WTC11 (cell line): Measurements from ENCODE around the gene MRC1. TPM values are rescaled to one million over a fixed set of nuclear protein-coding genes. Genes with fewer than 3 reads are reported as not detected.
A peak's percentile ranks its signal among the peaks of the same experiment; 100 is the strongest.

Experiments
- ATAC-seq: fragments of 200-7000 bp; cut with Tn5 transposase; 2 replicates; pipeline ENCODE4 v1.10.0; 2021; ENCODE audit warnings: mild to moderate bottlenecking, moderate library complexity
- CTCF ChIA-PET: fragments of 300-600 bp; sonication (Branson Sonifier 250); formaldehyde crosslinking; loops from one replicate; lab custom pipeline; 2021; ENCODE audit warnings: antibody characterized with exemption; lab: Charles Lee
- POLR2A ChIA-PET: fragments of 350-600 bp; sonication (Branson Sonifier 250); formaldehyde crosslinking; loops from one replicate; lab custom pipeline; 2021; ENCODE audit warnings: antibody characterized with exemption; lab: Charles Lee
- DNase-seq: peaks from one replicate; pipeline ENCODE4 v3.0.0; 2021; ENCODE audit warnings: low spot score
- H3K27ac Mint-ChIP-seq: 2 replicates; pipeline ENCODE4 v1.8.0; 2021; ENCODE audit warnings: mixed read lengths
- H3K27me3 Mint-ChIP-seq: 2 replicates; pipeline ENCODE4 v1.8.0; 2021; ENCODE audit warnings: low read depth, mild to moderate bottlenecking, moderate library complexity, mixed read lengths
- H3K36me3 Mint-ChIP-seq: 2 replicates; pipeline ENCODE4 v1.8.0; 2021; ENCODE audit warnings: mixed read lengths
- H3K4me1 Mint-ChIP-seq: 2 replicates; pipeline ENCODE4 v1.8.0; 2022; ENCODE audit warnings: mixed read lengths
- H3K4me3 Mint-ChIP-seq: 2 replicates; pipeline ENCODE4 v1.8.0; 2021; ENCODE audit warnings: mild to moderate bottlenecking, moderate library complexity, mixed read lengths
- H3K9me3 Mint-ChIP-seq: 2 replicates; pipeline ENCODE4 v1.8.0; 2021; ENCODE audit warnings: mixed read lengths
- ELF4 ChIP-seq: sonication (generic); formaldehyde crosslinking; IDR thresholded peaks from 2 replicates; pipeline ENCODE4 v1.8.1; 2022; ENCODE audit warnings: low read depth, mild to moderate bottlenecking, moderate library complexity, missing genetic modification reagents
- EMX1 ChIP-seq: fragments of 250-450 bp; sonication (Bioruptor Pico); IDR thresholded peaks from 2 replicates; pipeline ENCODE4 v1.8.0; 2021; ENCODE audit warnings: mild to moderate bottlenecking
- ESRRA ChIP-seq: sonication (generic); formaldehyde crosslinking; IDR thresholded peaks from 2 replicates; pipeline ENCODE4 v1.8.1; 2022; ENCODE audit warnings: mild to moderate bottlenecking, missing genetic modification reagents, borderline replicate concordance
- ETV6 ChIP-seq: sonication (generic); formaldehyde crosslinking; IDR thresholded peaks from 2 replicates; pipeline ENCODE4 v1.8.1; 2022; ENCODE audit warnings: mild to moderate bottlenecking, missing genetic modification reagents
- NFATC4 ChIP-seq: fragments of 250-450 bp; sonication (Bioruptor Pico); IDR thresholded peaks from 2 replicates; pipeline ENCODE4 v1.9.0; 2021; ENCODE audit warnings: mild to moderate bottlenecking
- NR2C2 ChIP-seq: sonication (generic); formaldehyde crosslinking; IDR thresholded peaks from 2 replicates; pipeline ENCODE4 v1.8.0; 2022; ENCODE audit warnings: mild to moderate bottlenecking, missing genetic modification reagents
- NR3C1 ChIP-seq: sonication (generic); formaldehyde crosslinking; conservative IDR thresholded peaks from 2 replicates; pipeline ENCODE4 v1.8.1; 2023; ENCODE audit warnings: low read depth, mild to moderate bottlenecking, missing genetic modification reagents
- OVOL2 ChIP-seq: fragments of 250-450 bp; sonication (Bioruptor Pico); IDR thresholded peaks from 2 replicates; pipeline ENCODE4 v1.9.0; 2021; ENCODE audit warnings: mild to moderate bottlenecking, borderline replicate concordance
- TCF7 ChIP-seq: sonication (generic); formaldehyde crosslinking; IDR thresholded peaks from 2 replicates; pipeline ENCODE4 v1.8.0; 2022; ENCODE audit warnings: mild to moderate bottlenecking, low read depth, missing genetic modification reagents, moderate library complexity
- ZNF121 ChIP-seq: sonication (generic); formaldehyde crosslinking; IDR thresholded peaks from 2 replicates; pipeline ENCODE4 v1.8.0; 2023; ENCODE audit warnings: missing genetic modification reagents
- ZNF219 ChIP-seq: sonication (generic); formaldehyde crosslinking; IDR thresholded peaks from 2 replicates; pipeline ENCODE4 v1.8.0; 2023; ENCODE audit warnings: missing genetic modification reagents, mild to moderate bottlenecking, borderline replicate concordance
- ZNF263 ChIP-seq: sonication (generic); formaldehyde crosslinking; IDR thresholded peaks from 2 replicates; pipeline ENCODE4 v1.8.1; 2022; ENCODE audit warnings: low read depth, mild to moderate bottlenecking, moderate library complexity, missing genetic modification reagents
- ZNF416 ChIP-seq: fragments of 250-450 bp; sonication (Bioruptor Pico); IDR thresholded peaks from 2 replicates; pipeline ENCODE4 v1.9.0; 2021; ENCODE audit warnings: mild to moderate bottlenecking, inconsistent platforms
- total RNA-seq: library from RNA; stranded (reverse); gene quantifications from 3 replicates; pipeline ENCODE4 v1.2.3, GENCODE V29; 2021
- TF ChIP-seq, protein P1 (sequence below): sonication (generic); formaldehyde crosslinking; IDR thresholded peaks from 2 replicates; pipeline ENCODE4 v1.8.0; 2022; ENCODE audit warnings: mild to moderate bottlenecking, missing genetic modification reagents
- TF ChIP-seq, protein P2 (sequence below): sonication (generic); formaldehyde crosslinking; IDR thresholded peaks from 2 replicates; pipeline ENCODE4 v1.8.1; 2023; ENCODE audit warnings: mild to moderate bottlenecking, missing genetic modification reagents, borderline replicate concordance
- TF ChIP-seq, protein P3 (sequence below): fragments of 250-450 bp; sonication (Bioruptor Pico); IDR thresholded peaks from 2 replicates; pipeline ENCODE4 v2.1.2; 2022; ENCODE audit warnings: mild to moderate bottlenecking, moderate library complexity
- TF ChIP-seq, protein P4 (sequence below): sonication (generic); formaldehyde crosslinking; IDR thresholded peaks from 2 replicates; pipeline ENCODE4 v1.8.0; 2022; ENCODE audit warnings: missing genetic modification reagents
- TF ChIP-seq, protein P5 (sequence below): sonication (generic); formaldehyde crosslinking; IDR thresholded peaks from 2 replicates; pipeline ENCODE4 v1.8.0; 2023; ENCODE audit warnings: mild to moderate bottlenecking, missing genetic modification reagents

MRC1 gene
- total RNA-seq, 1 experiment from 2014 or later: 0.33 TPM

DNA sequence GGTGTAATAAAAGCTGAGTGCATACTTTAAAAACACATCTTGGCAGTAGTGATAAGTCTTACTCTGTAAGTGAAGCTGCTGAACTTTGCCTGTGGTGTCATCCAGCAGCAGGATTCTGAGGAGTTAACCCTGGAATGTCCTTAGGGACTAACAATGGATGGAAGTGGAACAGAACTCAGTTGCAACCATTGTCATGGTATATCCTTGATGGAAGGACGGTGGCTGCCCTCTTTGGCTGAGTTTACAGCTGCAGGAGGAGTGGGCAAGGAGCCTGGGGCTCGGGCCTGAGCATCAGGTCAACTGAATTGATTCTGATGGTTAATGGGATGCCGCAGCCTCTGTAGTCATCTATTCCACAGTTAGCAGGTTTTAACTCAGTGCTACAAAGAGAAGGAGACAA is 56.2 kb downstream of the MRC1 start:
- no peak overlapping the region for H3K27ac Mint-ChIP-seq
- H3K9me3 Mint-ChIP-seq: no peaks in the 10 kb centered on the region
- peak; percentile 75 for ATAC-seq
- no peak for DNase-seq
- POLR2A ChIA-PET: no interaction called here
- H3K4me1 Mint-ChIP-seq: no peaks in the 10 kb centered on the region
- no peaks in the 10 kb centered on the region for H3K36me3 Mint-ChIP-seq
- H3K4me3 Mint-ChIP-seq: no peak overlapping the region
- no peak for TF ChIP-seq ZNF263 (CRISPR knock-in tag)
- no peak for TF ChIP-seq EMX1 (CRISPR knock-in tag)
- TF ChIP-seq ETV6 (CRISPR knock-in tag): no peak
- no peak for TF ChIP-seq ZNF121
- TF ChIP-seq, protein P1, sequence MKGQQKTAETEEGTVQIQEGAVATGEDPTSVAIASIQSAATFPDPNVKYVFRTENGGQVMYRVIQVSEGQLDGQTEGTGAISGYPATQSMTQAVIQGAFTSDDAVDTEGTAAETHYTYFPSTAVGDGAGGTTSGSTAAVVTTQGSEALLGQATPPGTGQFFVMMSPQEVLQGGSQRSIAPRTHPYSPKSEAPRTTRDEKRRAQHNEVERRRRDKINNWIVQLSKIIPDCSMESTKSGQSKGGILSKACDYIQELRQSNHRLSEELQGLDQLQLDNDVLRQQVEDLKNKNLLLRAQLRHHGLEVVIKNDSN (CRISPR knock-in tag): no peak
- TF ChIP-seq, protein P2, sequence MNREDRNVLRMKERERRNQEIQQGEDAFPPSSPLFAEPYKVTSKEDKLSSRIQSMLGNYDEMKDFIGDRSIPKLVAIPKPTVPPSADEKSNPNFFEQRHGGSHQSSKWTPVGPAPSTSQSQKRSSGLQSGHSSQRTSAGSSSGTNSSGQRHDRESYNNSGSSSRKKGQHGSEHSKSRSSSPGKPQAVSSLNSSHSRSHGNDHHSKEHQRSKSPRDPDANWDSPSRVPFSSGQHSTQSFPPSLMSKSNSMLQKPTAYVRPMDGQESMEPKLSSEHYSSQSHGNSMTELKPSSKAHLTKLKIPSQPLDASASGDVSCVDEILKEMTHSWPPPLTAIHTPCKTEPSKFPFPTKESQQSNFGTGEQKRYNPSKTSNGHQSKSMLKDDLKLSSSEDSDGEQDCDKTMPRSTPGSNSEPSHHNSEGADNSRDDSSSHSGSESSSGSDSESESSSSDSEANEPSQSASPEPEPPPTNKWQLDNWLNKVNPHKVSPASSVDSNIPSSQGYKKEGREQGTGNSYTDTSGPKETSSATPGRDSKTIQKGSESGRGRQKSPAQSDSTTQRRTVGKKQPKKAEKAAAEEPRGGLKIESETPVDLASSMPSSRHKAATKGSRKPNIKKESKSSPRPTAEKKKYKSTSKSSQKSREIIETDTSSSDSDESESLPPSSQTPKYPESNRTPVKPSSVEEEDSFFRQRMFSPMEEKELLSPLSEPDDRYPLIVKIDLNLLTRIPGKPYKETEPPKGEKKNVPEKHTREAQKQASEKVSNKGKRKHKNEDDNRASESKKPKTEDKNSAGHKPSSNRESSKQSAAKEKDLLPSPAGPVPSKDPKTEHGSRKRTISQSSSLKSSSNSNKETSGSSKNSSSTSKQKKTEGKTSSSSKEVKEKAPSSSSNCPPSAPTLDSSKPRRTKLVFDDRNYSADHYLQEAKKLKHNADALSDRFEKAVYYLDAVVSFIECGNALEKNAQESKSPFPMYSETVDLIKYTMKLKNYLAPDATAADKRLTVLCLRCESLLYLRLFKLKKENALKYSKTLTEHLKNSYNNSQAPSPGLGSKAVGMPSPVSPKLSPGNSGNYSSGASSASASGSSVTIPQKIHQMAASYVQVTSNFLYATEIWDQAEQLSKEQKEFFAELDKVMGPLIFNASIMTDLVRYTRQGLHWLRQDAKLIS: no peak
- TF ChIP-seq, protein P3, sequence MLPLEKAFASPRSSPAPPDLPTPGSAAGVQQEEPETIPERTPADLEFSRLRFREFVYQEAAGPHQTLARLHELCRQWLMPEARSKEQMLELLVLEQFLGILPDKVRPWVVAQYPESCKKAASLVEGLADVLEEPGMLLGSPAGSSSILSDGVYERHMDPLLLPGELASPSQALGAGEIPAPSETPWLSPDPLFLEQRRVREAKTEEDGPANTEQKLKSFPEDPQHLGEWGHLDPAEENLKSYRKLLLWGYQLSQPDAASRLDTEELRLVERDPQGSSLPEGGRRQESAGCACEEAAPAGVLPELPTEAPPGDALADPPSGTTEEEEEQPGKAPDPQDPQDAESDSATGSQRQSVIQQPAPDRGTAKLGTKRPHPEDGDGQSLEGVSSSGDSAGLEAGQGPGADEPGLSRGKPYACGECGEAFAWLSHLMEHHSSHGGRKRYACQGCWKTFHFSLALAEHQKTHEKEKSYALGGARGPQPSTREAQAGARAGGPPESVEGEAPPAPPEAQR (CRISPR knock-in tag): no peak
- TF ChIP-seq, protein P4, sequence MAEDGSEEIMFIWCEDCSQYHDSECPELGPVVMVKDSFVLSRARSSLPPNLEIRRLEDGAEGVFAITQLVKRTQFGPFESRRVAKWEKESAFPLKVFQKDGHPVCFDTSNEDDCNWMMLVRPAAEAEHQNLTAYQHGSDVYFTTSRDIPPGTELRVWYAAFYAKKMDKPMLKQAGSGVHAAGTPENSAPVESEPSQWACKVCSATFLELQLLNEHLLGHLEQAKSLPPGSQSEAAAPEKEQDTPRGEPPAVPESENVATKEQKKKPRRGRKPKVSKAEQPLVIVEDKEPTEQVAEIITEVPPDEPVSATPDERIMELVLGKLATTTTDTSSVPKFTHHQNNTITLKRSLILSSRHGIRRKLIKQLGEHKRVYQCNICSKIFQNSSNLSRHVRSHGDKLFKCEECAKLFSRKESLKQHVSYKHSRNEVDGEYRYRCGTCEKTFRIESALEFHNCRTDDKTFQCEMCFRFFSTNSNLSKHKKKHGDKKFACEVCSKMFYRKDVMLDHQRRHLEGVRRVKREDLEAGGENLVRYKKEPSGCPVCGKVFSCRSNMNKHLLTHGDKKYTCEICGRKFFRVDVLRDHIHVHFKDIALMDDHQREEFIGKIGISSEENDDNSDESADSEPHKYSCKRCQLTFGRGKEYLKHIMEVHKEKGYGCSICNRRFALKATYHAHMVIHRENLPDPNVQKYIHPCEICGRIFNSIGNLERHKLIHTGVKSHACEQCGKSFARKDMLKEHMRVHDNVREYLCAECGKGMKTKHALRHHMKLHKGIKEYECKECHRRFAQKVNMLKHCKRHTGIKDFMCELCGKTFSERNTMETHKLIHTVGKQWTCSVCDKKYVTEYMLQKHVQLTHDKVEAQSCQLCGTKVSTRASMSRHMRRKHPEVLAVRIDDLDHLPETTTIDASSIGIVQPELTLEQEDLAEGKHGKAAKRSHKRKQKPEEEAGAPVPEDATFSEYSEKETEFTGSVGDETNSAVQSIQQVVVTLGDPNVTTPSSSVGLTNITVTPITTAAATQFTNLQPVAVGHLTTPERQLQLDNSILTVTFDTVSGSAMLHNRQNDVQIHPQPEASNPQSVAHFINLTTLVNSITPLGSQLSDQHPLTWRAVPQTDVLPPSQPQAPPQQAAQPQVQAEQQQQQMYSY: no peak
- no peak for TF ChIP-seq ZNF219
- TF ChIP-seq TCF7: no peak
- no peak for TF ChIP-seq NR2C2 (CRISPR knock-in tag)
- TF ChIP-seq ELF4: no peak
- no peak for TF ChIP-seq NR3C1 (CRISPR knock-in tag)
- no peak for TF ChIP-seq ESRRA (CRISPR knock-in tag)
- no peak for TF ChIP-seq NFATC4
- TF ChIP-seq, protein P5, sequence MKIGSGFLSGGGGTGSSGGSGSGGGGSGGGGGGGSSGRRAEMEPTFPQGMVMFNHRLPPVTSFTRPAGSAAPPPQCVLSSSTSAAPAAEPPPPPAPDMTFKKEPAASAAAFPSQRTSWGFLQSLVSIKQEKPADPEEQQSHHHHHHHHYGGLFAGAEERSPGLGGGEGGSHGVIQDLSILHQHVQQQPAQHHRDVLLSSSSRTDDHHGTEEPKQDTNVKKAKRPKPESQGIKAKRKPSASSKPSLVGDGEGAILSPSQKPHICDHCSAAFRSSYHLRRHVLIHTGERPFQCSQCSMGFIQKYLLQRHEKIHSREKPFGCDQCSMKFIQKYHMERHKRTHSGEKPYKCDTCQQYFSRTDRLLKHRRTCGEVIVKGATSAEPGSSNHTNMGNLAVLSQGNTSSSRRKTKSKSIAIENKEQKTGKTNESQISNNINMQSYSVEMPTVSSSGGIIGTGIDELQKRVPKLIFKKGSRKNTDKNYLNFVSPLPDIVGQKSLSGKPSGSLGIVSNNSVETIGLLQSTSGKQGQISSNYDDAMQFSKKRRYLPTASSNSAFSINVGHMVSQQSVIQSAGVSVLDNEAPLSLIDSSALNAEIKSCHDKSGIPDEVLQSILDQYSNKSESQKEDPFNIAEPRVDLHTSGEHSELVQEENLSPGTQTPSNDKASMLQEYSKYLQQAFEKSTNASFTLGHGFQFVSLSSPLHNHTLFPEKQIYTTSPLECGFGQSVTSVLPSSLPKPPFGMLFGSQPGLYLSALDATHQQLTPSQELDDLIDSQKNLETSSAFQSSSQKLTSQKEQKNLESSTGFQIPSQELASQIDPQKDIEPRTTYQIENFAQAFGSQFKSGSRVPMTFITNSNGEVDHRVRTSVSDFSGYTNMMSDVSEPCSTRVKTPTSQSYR (CRISPR knock-in tag): no peak
- TF ChIP-seq ZNF416 (CRISPR knock-in tag): no peak
- no peak for TF ChIP-seq OVOL2
- CTCF ChIA-PET: interaction anchor here (0.6 to 1.7 kb wide), 2 partner anchors 351 to 635 kb away, joined by 4 read pairs; no protein-coding TSS in a partner anchor
- no peaks in the 10 kb centered on the region; the same call in 1 of the 2 replicates for H3K27me3 Mint-ChIP-seq
